ENCODE measurements around the gene ARL17B.
"Not testable (repeated sequence)": the region's sequence is repeated elsewhere in the genome, so short reads cannot be mapped to it uniquely, and the experiment has no call there.

DNA sequence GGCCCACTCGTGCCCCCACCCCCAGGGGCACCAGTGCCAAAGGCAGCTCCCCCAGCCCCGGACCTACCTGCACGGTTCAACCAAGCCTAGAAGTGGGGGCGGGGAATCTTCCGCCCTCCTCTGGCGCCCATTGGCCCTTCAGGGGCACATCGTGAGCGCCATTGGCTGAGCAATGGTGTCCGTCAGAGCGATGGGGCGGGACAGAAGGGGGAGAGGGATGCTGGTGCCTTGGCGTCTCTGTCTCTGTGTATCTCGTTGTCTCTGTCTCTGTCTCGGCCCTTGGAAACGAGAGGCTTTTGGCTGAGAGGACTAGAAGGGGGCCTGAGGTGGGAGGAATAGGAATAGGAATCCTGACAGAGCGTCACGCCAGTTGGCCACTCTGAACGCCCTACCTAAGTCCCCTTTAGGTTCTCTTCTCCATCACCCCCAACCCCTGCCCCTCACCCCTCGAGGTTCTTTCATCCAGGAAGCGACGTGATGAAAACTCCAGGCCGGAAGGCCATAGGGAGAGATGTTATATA is 136.2 kb downstream of the ARL17B start:
- TF ChIP-seq, protein P1, sequence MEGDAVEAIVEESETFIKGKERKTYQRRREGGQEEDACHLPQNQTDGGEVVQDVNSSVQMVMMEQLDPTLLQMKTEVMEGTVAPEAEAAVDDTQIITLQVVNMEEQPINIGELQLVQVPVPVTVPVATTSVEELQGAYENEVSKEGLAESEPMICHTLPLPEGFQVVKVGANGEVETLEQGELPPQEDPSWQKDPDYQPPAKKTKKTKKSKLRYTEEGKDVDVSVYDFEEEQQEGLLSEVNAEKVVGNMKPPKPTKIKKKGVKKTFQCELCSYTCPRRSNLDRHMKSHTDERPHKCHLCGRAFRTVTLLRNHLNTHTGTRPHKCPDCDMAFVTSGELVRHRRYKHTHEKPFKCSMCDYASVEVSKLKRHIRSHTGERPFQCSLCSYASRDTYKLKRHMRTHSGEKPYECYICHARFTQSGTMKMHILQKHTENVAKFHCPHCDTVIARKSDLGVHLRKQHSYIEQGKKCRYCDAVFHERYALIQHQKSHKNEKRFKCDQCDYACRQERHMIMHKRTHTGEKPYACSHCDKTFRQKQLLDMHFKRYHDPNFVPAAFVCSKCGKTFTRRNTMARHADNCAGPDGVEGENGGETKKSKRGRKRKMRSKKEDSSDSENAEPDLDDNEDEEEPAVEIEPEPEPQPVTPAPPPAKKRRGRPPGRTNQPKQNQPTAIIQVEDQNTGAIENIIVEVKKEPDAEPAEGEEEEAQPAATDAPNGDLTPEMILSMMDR (conservative IDR thresholded peaks at IDR 0.05; ENCODE audit: low read length) = not testable (repeated sequence)
- not testable (repeated sequence) for TF ChIP-seq EZH2phosphoT487 (IDR thresholded peaks at IDR 0.05; ENCODE audit: borderline replicate concordance, low read depth, low read length)

Measured in OCI-LY7 (cell line).